Measurements from ENCODE around the gene ANKRD55. TPM values are rescaled to one million over a fixed set of nuclear protein-coding genes. Genes with fewer than 3 reads are reported as not detected.
A peak's percentile ranks its signal among the peaks of the same experiment; 100 is the strongest.

Gene ANKRD55
- total and polyA plus RNA-seq, 9 of the 15 experiments (the other 6 are each of a cell fraction or from before 2014, with no cell fraction given) = 3.4 to 10.6 (median 6.5) TPM

DNA sequence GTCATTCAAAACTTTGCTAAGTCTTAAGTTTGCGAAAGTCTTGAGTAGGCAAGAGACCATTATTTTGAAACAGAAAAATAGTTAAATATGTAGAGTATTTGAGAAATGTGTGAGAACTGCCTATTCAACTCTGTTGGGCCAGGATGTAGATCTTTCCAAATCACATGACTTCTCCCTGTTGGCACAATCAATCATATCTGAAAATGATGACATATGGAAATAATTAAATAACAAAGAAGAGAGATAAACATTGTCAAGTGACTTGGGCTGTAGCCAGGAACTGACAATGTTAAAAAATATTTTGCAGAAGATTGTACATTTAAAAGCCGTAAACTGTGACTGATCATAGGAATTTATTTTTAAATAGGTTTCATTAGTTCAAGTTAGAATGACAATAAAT lies 133.8 kb downstream of the ANKRD55 start (continued):
- TF ChIP-seq SMAD1 (IDR thresholded peaks at IDR 0.05; ENCODE audit: low read depth, low read length, partially characterized antibody) = no peak
- TF ChIP-seq HMBOX1 (IDR thresholded peaks at IDR 0.05) = no peak
- TF ChIP-seq DIDO1 (tag; IDR thresholded peaks at IDR 0.05; ENCODE audit: low read depth) = no peak
- no peak for TF ChIP-seq NFATC3 (IDR thresholded peaks at IDR 0.05)
- peak; percentile 66 for TF ChIP-seq MEIS2 (IDR thresholded peaks at IDR 0.05; ENCODE audit: partially characterized antibody)
- no peak for TF ChIP-seq PBX2 (CRISPR knock-in tag; IDR thresholded peaks at IDR 0.05; ENCODE audit: low read depth)
- peak; percentile 87 for TF ChIP-seq PBX2 (tag; conservative IDR thresholded peaks at IDR 0.05; ENCODE audit: low read depth)
- no peak for TF ChIP-seq PURB (CRISPR knock-in tag; IDR thresholded peaks at IDR 0.05; ENCODE audit: low read depth)
- TF ChIP-seq, protein P1, sequence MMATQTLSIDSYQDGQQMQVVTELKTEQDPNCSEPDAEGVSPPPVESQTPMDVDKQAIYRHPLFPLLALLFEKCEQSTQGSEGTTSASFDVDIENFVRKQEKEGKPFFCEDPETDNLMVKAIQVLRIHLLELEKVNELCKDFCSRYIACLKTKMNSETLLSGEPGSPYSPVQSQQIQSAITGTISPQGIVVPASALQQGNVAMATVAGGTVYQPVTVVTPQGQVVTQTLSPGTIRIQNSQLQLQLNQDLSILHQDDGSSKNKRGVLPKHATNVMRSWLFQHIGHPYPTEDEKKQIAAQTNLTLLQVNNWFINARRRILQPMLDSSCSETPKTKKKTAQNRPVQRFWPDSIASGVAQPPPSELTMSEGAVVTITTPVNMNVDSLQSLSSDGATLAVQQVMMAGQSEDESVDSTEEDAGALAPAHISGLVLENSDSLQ (IDR thresholded peaks at IDR 0.05) = peak; percentile 27; the same call in 1 of the 2 replicates
- no peak for TF ChIP-seq ZBTB7A (IDR thresholded peaks at IDR 0.05; ENCODE audit: borderline replicate concordance, control insufficient read depth, low read depth, low read length)
- TF ChIP-seq ARID1B (IDR thresholded peaks at IDR 0.05) = no peak

Data from K562 (cell line).